Duodenal mucosa (tissue), 2 donors: Measurements from ENCODE around the gene PMF1.
A peak's percentile ranks its signal among the peaks of the same experiment; 100 is the strongest.

Source experiments
- H3K27ac ChIP-seq: one replicate; pipeline ENCODE4 v1.7.0; 2013; ENCODE audit warnings: low read depth, low read length
- H3K27me3 ChIP-seq, 2 donors: one replicate each; pipeline ENCODE4 v1.7.0; 2013; ENCODE audit warnings: low read length in 2 of 2, control low read depth in 1 of 2; ENCODE audit not compliant: insufficient read depth in 2 of 2, control insufficient read depth in 1 of 2
- H3K36me3 ChIP-seq, 2 donors: one replicate each; pipeline ENCODE4 v1.7.0; 2013; ENCODE audit warnings: low read length in 2 of 2, control low read depth in 1 of 2; ENCODE audit not compliant: insufficient read depth in 2 of 2, control insufficient read depth in 1 of 2
- H3K4me1 ChIP-seq, 2 donors: one replicate each; pipeline ENCODE4 v1.7.0; 2013; ENCODE audit warnings: low read length in 2 of 2, control low read depth in 1 of 2; ENCODE audit not compliant: insufficient read depth in 2 of 2, control insufficient read depth in 1 of 2
- H3K4me3 ChIP-seq, 2 donors: one replicate each; pipeline ENCODE4 v1.7.0; 2013; ENCODE audit warnings: low read length in 2 of 2, low read depth in 1 of 2
- H3K9ac ChIP-seq, 2 donors: one replicate each; pipeline ENCODE4 v1.7.0; 2013; ENCODE audit warnings: low read length in 2 of 2, low read depth in 1 of 2
- H3K9me3 ChIP-seq, 2 donors: one replicate each; pipeline ENCODE4 v1.7.0; 2013; ENCODE audit warnings: low read length in 2 of 2, control low read depth in 1 of 2; ENCODE audit not compliant: control insufficient read depth in 1 of 2

The PMF1 gene

GRCh38 chr1:156260896-156261295 lies 48.1 kb downstream of the PMF1 start:
- Histone ChIP-seq H3K36me3 (peaks cover 57 to 89% of the 10 kb centered on the region in 2 donors), H3K27ac (no peak overlapping the region), H3K9ac (no peak overlapping the region)

GRCh38 chr1:156262461-156263287 lies 49.9 kb downstream of the PMF1 start:
- H3K27me3 ChIP-seq = no peaks in the 10 kb centered on the region
- H3K9ac ChIP-seq = no peak overlapping the region
- no peak overlapping the region for H3K4me3 ChIP-seq
- H3K27ac ChIP-seq = no peak overlapping the region
- no peaks in the 10 kb centered on the region for H3K9me3 ChIP-seq
- peaks cover 65 to 91% of the 10 kb centered on the region in 2 donors for H3K36me3 ChIP-seq
- H3K4me1 ChIP-seq = no peaks in the 10 kb centered on the region

More at GRCh38 chr1:156260896-156261295, 48.1 kb downstream of the PMF1 start:
- Histone ChIP-seq H3K27me3 (no peaks in the 10 kb centered on the region), H3K4me3 (no peak overlapping the region), H3K9me3 (no peaks in the 10 kb centered on the region), H3K4me1 (no peaks in the 10 kb centered on the region)

- Histone ChIP-seq H3K4me3 (no peak overlapping the region), H3K27ac (no peak overlapping the region), H3K36me3 (peaks cover 65 to 91% of the 10 kb centered on the region in 2 donors), H3K9ac (no peak overlapping the region), H3K4me1 (no peaks in the 10 kb centered on the region), H3K27me3 (no peaks in the 10 kb centered on the region), H3K9me3 (no peaks in the 10 kb centered on the region)
Observed at GRCh38 chr1:156263288-156263655, 50.5 kb downstream of the PMF1 start.

GRCh38 chr1:156266051-156266450 lies 53.2 kb downstream of the PMF1 start:
- Histone ChIP-seq H3K27me3 (no peaks in the 10 kb centered on the region), H3K9ac (no peak overlapping the region), H3K4me3 (no peak overlapping the region), H3K36me3 (peaks cover 49 to 82% of the 10 kb centered on the region in 2 donors), H3K4me1 (no peaks in the 10 kb centered on the region), H3K9me3 (no peaks in the 10 kb centered on the region), H3K27ac (no peak overlapping the region)

GRCh38 chr1:156268336-156268735 lies 55.5 kb downstream of the PMF1 start:
- H3K4me1 ChIP-seq = no peaks in the 10 kb centered on the region
- H3K36me3 ChIP-seq = peaks cover 52 to 81% of the 10 kb centered on the region in 2 donors
- no peaks in the 10 kb centered on the region for H3K9me3 ChIP-seq
- no peak overlapping the region for H3K9ac ChIP-seq
- no peak overlapping the region for H3K4me3 ChIP-seq
- H3K27me3 ChIP-seq = no peaks in the 10 kb centered on the region
- H3K27ac ChIP-seq = no peak overlapping the region

- H3K4me1 ChIP-seq = no peaks in the 10 kb centered on the region
- no peak overlapping the region for H3K4me3 ChIP-seq
- no peaks in the 10 kb centered on the region for H3K9me3 ChIP-seq
- no peak overlapping the region for H3K27ac ChIP-seq
- no peaks in the 10 kb centered on the region for H3K27me3 ChIP-seq
- H3K9ac ChIP-seq = no peak overlapping the region
- H3K36me3 ChIP-seq = peaks cover 64 to 87% of the 10 kb centered on the region in 2 donors
Observed at GRCh38 chr1:156270314-156270713, 57.5 kb downstream of the PMF1 start.

- H3K4me1 ChIP-seq = peaks cover 7 to 8% of the 10 kb centered on the region in 2 donors
- no peak overlapping the region for H3K27ac ChIP-seq
- H3K9me3 ChIP-seq = no peaks in the 10 kb centered on the region
- H3K27me3 ChIP-seq = no peaks in the 10 kb centered on the region
- peaks cover 60 to 77% of the 10 kb centered on the region in 2 donors for H3K36me3 ChIP-seq
- no peak overlapping the region for H3K9ac ChIP-seq
- no peak overlapping the region for H3K4me3 ChIP-seq
Observed at GRCh38 chr1:156276532-156276931, 63.7 kb downstream of the PMF1 start.

GRCh38 chr1:156276966-156277381 lies 64.2 kb downstream of the PMF1 start:
- H3K27ac ChIP-seq = no peak overlapping the region
- H3K4me1 ChIP-seq = peaks cover 10 to 13% of the 10 kb centered on the region in 2 donors
- H3K4me3 ChIP-seq = no peak overlapping the region
- H3K9me3 ChIP-seq = no peaks in the 10 kb centered on the region
- H3K9ac ChIP-seq = no peak overlapping the region
- H3K36me3 ChIP-seq = peaks cover 57 to 73% of the 10 kb centered on the region in 2 donors
- no peaks in the 10 kb centered on the region for H3K27me3 ChIP-seq

GRCh38 chr1:156279837-156280236 lies 67.0 kb downstream of the PMF1 start:
- no peak overlapping the region for H3K27ac ChIP-seq
- no peak overlapping the region for H3K9ac ChIP-seq
- peaks cover 33 to 44% of the 10 kb centered on the region in 2 donors for H3K36me3 ChIP-seq
- H3K4me3 ChIP-seq = no peak overlapping the region
- H3K4me1 ChIP-seq = peaks cover 22 to 32% of the 10 kb centered on the region in 2 donors
- no peaks in the 10 kb centered on the region for H3K9me3 ChIP-seq
- no peaks in the 10 kb centered on the region for H3K27me3 ChIP-seq

GRCh38 chr1:156281281-156281680 lies 68.5 kb downstream of the PMF1 start:
- H3K4me1 ChIP-seq = peaks cover 22 to 32% of the 10 kb centered on the region in 2 donors
- peaks cover 25 to 35% of the 10 kb centered on the region in 2 donors for H3K36me3 ChIP-seq
- H3K4me3 ChIP-seq = peak overlapping the region; percentile 94
- H3K9ac ChIP-seq = peak overlapping the region; percentile 81 to 88
- H3K9me3 ChIP-seq = no peaks in the 10 kb centered on the region
- no peaks in the 10 kb centered on the region for H3K27me3 ChIP-seq
- no peak overlapping the region for H3K27ac ChIP-seq
